Coronary artery (tissue), 2 donors: Measurements from ENCODE around the gene SMIM20.

Experiments used
- DNase-seq: peaks from one replicate; pipeline ENCODE4 v3.0.0-alpha.2; 2017; ENCODE audit warnings: low spot score
- H3K27ac ChIP-seq, 2 donors: fragments of 200-600 bp; sonication (generic); one replicate each; pipeline ENCODE4 v1.5.1; 2016 to 2019
- H3K4me3 ChIP-seq: fragments of 200-600 bp; sonication (generic); 2 replicates; pipeline ENCODE4 v1.5.1; 2016; ENCODE audit warnings: mild to moderate bottlenecking, moderate library complexity
- TF ChIP-seq, protein P1 (sequence below): fragments of 200-600 bp; sonication (generic); IDR thresholded peaks from one replicate; pipeline ENCODE4 v1.5.1; 2019; ENCODE audit warnings: antibody characterized with exemption

SMIM20 gene

DNA sequence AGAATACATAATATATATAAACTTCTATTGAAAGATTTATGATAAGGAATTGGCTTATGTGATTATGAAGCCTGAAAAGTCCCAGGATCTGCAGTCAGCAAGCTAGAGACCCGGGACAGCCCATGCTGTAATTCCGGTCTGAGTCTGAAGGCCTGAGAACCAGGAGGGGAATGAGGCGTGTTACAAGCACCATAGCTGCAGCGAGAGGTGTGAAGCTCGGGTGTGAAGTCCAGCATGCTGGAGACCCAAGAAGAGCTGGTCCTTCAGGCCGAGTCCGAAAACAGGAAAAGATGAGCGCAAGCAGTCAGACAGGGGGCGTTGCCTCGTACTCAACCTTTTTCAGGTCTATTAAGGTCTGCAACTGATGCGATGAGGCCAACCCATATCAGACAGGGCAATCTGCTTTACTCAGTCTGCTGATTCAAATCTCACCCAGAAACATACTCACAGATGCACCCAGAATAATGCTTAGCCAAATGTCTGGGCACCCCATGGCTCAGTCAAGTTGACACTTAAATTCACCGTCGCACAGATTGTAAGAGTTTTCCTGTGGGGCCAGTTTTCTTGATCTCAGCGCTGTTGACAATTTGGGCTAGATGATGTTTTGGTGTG is 40.4 kb downstream of the SMIM20 start:
- DNase-seq, result no peak
- Histone ChIP-seq H3K4me3 (no peak overlapping the region), H3K27ac (no peak overlapping the region)
- TF ChIP-seq, protein P1, sequence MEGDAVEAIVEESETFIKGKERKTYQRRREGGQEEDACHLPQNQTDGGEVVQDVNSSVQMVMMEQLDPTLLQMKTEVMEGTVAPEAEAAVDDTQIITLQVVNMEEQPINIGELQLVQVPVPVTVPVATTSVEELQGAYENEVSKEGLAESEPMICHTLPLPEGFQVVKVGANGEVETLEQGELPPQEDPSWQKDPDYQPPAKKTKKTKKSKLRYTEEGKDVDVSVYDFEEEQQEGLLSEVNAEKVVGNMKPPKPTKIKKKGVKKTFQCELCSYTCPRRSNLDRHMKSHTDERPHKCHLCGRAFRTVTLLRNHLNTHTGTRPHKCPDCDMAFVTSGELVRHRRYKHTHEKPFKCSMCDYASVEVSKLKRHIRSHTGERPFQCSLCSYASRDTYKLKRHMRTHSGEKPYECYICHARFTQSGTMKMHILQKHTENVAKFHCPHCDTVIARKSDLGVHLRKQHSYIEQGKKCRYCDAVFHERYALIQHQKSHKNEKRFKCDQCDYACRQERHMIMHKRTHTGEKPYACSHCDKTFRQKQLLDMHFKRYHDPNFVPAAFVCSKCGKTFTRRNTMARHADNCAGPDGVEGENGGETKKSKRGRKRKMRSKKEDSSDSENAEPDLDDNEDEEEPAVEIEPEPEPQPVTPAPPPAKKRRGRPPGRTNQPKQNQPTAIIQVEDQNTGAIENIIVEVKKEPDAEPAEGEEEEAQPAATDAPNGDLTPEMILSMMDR, result no peak

DNA sequence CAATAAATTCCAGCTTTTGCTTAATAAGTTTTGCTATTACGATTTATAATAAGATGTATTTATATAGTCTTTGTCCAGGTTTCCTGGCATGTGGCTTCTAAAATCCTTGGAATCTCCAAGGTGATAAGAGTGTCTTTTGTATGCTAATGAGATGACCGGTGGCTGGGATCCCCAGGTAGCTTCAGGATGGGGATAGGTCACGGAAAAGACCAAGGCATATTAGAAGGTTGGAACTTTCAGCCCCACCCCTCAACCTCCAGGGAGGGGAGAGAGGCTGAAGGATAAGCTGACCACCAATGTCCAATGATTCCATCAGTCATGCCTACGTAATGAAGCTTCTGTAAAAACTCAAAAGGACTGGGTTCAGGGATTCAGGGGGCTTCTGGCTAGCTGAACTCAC is 41.7 kb downstream of the SMIM20 start:
- DNase-seq, result no peak
- TF ChIP-seq, protein P1, result no peak
- H3K27ac ChIP-seq, result no peak overlapping the region
- no peak overlapping the region for H3K4me3 ChIP-seq

DNA sequence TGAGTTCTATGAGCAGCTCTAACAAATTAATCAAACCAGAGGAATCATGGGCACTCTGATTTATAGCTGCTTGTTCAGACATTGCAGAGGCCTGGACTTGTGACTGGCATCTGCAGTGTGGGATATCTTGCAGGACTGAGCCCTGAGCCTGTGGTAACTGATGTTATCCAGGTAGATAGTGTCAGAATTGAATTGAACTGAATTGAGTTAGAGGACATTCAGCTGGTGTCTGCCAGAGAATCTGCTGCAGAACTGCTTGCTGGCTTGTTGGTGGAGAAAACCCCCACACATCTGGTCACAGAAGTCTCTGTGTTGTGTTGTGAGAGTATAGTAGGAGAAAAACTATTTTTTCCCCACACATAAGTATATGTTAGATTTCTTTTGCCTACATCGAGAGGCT is 42.2 kb downstream of the SMIM20 start:
- TF ChIP-seq, protein P1, result no peak
- H3K4me3 ChIP-seq, result no peak overlapping the region
- no peak overlapping the region for H3K27ac ChIP-seq
- DNase-seq, result no peak

DNA sequence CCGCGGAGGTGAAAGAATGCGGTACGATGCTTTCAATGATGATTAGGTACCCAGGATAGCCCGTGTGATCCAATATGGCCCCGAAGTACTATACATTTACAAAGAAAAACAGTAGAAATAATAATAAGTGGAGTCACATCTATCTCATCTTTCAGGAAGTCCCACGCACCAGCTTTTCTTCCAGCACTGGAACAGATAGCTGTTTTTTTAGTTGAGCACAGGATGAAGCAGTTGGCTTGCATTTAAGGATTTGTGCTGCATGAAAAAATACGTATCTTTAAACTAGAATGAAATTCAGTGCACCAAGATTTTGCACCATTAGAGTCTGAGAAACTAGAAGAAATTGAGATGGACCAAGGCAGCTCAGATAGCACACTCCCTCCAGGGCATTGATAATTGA is 44.1 kb downstream of the SMIM20 start:
- H3K27ac ChIP-seq, result no peak overlapping the region
- TF ChIP-seq, protein P1, result no peak
- H3K4me3 ChIP-seq, result no peak overlapping the region
- no peak for DNase-seq

DNA sequence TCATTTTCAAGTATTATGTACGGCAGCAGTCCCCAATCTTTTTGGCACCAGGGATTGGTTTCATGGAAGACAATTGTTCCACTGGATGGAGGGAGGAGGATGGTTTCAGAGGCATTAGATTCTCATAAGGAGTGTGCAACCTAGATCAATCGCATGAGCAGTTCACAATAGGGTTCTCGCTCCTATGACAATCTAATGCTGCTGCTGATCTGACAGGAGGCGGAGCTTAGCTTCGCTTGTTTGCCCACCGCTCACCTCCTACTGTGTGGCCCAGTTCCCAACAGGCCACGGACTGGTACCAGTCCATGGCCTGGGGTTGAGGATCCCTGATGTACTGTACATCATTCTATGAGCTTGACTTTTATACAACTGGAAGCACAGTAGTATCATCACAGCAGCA is 48.4 kb downstream of the SMIM20 start:
- DNase-seq, result no peak
- no peak overlapping the region for H3K27ac ChIP-seq
- no peak overlapping the region for H3K4me3 ChIP-seq
- TF ChIP-seq, protein P1, result no peak

DNA sequence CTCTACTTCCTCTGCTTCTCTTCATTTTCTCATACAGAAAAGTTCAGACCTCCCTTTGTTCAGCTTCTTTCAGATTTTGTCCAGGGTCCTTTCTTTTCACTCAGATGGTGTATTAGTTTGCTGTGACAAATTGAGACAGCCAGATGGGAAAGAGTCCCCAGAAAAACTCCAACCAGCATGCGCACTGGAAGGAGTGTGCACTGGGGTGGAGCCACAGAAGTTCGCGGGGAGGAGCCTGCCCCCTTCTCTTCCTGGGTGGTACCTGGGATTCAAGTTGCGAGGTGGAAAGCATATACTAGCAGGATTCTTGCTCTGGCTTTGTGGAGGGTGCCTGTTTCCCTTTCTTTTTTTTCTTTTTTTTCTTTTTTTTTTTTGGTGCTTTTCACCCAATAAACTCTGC is 51.6 kb downstream of the SMIM20 start:
- no peak overlapping the region for H3K27ac ChIP-seq
- no peak overlapping the region for H3K4me3 ChIP-seq
- TF ChIP-seq, protein P1, result no peak
- no peak for DNase-seq

DNA sequence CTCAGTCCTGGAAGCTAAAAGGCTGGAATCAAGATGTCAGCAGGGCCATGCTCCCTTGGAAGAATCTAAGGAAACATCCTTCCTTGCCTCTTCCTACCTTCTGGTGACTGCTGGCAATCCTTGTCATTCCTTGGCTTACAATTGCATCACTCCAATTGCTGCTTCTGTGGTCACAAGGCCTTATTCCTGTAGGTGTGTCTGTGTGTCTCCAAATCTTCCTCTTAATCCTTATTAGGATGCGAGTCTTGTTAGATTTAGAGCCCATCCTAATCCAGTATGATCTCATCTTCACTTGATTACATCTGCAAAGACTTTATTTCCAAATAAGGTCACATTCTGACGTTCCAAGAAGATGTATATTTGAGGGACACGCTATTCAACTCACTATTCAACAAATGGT is 52.2 kb downstream of the SMIM20 start:
- TF ChIP-seq, protein P1, result no peak
- Histone ChIP-seq H3K27ac (no peak overlapping the region), H3K4me3 (no peak overlapping the region)
- no peak for DNase-seq
